Activated B cell treated with CpG ODN at 0.5 μM for 24 hours (primary cell): ENCODE measurements around the gene EEF1G. TPM values are rescaled to one million over a fixed set of nuclear protein-coding genes. Genes with fewer than 3 reads are reported as not detected.
A peak's percentile ranks its signal among the peaks of the same experiment; 100 is the strongest.

ENCODE experiments used
- ATAC-seq: fragments of 200-7000 bp; cut with Tn5 transposase; one replicate; pipeline ENCODE4 v1.10.0; 2021; ENCODE audit warnings: low read depth, mild to moderate bottlenecking, moderate library complexity
- CTCF ChIA-PET: fragments of 350-600 bp; sonication (Branson Sonifier 250); formaldehyde crosslinking; loops from one replicate; lab custom pipeline; 2021; ENCODE audit warnings: antibody characterized with exemption; lab: Charles Lee
- POLR2A ChIA-PET: fragments of 350-600 bp; sonication (Branson Sonifier 250); formaldehyde crosslinking; loops from one replicate; lab custom pipeline; 2021; ENCODE audit warnings: antibody characterized with exemption; lab: Charles Lee
- DNase-seq: peaks from one replicate; pipeline ENCODE4 v3.0.0; 2022
- H3K27ac Mint-ChIP-seq: one replicate; pipeline ENCODE4 v1.8.0; 2020; ENCODE audit warnings: mixed read lengths
- H3K27me3 Mint-ChIP-seq: one replicate; pipeline ENCODE4 v1.8.0; 2021; ENCODE audit warnings: mixed read lengths
- H3K36me3 Mint-ChIP-seq: one replicate; pipeline ENCODE4 v1.8.0; 2021; ENCODE audit warnings: low read depth, mixed read lengths
- H3K4me1 Mint-ChIP-seq: one replicate; pipeline ENCODE4 v1.8.0; 2021; ENCODE audit warnings: mixed read lengths
- H3K4me3 Mint-ChIP-seq: one replicate; pipeline ENCODE4 v1.8.0; 2020; ENCODE audit warnings: mild to moderate bottlenecking, mixed read lengths
- H3K9me3 Mint-ChIP-seq: one replicate; pipeline ENCODE4 v1.8.0; 2020; ENCODE audit warnings: mixed read lengths
- CTCF ChIP-seq: fragments of 200-600 bp; IDR thresholded peaks from one replicate; pipeline ENCODE4 v1.8.0; 2022; ENCODE audit warnings: antibody characterized with exemption, mild to moderate bottlenecking
- intact Hi-C: fragments of 100-400 bp; cut with micrococcal nuclease; formaldehyde crosslinking; loops from one replicate; pipeline ENCODE4 v1.15.1; 2024
- total RNA-seq: library from RNA; stranded (reverse); gene quantifications from 2 replicates; pipeline ENCODE4 v1.2.3, GENCODE V29; 2022

EEF1G gene
- total RNA-seq, 1 donor from 2014 or later, result 2,373 TPM

DNA sequence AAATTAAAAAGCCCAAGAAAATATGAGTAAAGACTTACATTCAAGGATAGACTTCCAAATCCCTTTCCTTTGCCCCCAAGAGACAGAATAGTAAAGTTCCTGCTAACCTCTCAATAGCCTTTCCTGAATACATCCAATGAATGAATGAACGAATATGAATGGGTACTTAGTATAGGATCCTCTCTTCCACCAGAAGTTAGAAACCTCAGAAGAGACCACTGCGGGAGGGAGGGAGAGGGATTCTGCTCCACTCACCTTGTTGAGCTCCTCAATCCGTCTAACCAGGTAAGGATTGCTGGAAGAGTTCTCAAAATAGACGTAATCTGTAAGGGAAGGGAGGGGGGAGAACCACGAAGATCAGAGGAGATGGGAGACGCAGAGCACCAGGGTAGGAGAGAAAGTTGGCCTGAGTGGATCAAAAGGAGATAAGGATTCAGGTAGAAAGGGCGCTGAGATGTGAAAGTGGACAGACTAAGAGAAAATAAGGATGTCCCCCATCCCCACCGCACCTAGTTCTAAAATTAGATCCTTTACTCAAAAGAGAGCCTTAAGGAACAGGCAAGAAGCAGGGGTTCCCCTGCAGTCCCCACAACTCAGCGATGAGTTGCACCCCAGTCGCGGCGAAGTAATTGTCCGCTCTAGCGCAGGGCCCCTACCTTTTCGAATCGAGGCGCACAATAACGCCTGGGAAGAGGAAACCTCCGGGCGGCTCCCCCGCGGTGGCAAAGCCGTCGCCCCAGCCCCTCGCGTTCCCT is 26.9 kb upstream of the EEF1G start:
- ChIA-PET CTCF (interaction anchor here (0.7 to 2.4 kb wide), 3 partner anchors 8 to 263 kb away, joined by 3 to 13 read pairs (median 3); partner anchors contain the start of gene TUT1), POLR2A (interaction anchor here (0.6 to 8.2 kb wide), 24 partner anchors 8 to 255 kb away, joined by 3 to 246 read pairs (median 10); partner anchors contain the start of genes B3GAT3, BSCL2, C11orf98 and CSKMT)
- DNase-seq, result no peak
- Mint-ChIP-seq H3K27me3 (no peaks in the 10 kb centered on the region), H3K4me3 (peak overlapping the region; percentile 92), H3K4me1 (peaks cover 45% of the 10 kb centered on the region), H3K27ac (peak overlapping the region; percentile 97), H3K9me3 (peaks cover 2% of the 10 kb centered on the region), H3K36me3 (peaks cover 72% of the 10 kb centered on the region)
- no peak for TF ChIP-seq CTCF
- intact Hi-C loops, result loop anchor here (1.0 kb wide), 1 partner anchor 280 kb away; the partner anchor contains the start of gene SLC3A2
- ATAC-seq, result no peak

- H3K27me3 Mint-ChIP-seq, result no peaks in the 10 kb centered on the region
- no peak for TF ChIP-seq CTCF
Observed at GRCh38 chr11:62599901-62600300, 26.2 kb upstream of the EEF1G start.

DNA sequence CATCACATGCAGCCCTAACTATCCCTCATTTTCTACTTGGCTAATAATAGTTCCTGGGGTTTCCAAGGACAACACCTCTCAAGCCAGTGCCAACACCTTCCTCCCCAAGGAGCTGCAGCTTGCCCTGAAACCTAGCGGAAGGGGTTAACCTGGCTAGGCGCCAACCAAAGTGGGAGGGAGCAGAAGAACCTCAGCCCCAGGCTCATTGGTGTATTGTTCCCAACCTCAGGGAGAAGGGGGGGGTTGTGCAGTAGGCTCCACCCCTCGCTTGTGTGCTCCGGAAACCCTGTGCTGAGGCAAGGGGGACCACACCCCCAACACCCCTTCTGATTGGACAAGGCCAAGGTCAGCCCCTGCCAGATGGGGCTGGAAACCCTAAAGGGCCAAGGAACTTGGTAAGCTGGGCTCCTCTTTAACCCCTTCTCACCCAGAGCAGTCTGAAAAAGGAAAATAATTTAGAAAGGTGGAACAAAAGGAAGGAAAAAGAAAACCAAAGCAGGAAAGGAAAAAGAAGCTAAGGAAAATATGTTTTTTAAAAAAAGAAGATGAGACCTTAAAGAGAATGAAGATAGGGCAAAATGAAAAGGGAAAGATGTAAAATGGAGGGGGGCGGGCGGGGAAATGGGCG is 25.5 kb upstream of the EEF1G start:
- DNase-seq, result peak; percentile 70
- peak overlapping the region; percentile 97 for H3K27ac Mint-ChIP-seq
- peaks cover 2% of the 10 kb centered on the region for H3K9me3 Mint-ChIP-seq
- ChIA-PET CTCF (interaction anchor here (0.8 kb wide), 1 partner anchor 155 kb away, joined by 3 read pairs; no protein-coding TSS in a partner anchor), POLR2A (interaction anchor here (0.7 to 8.2 kb wide), 20 partner anchors 7 to 1216 kb away, joined by 3 to 246 read pairs (median 7); partner anchors contain the start of genes B3GAT3, C11orf98, CSKMT and EEF1G)
- intact Hi-C loops, result loop anchor here (1.0 kb wide), 1 partner anchor 8 kb away; the partner anchor contains the start of gene TUT1
- peak overlapping the region; percentile 92 for H3K4me3 Mint-ChIP-seq
- H3K4me1 Mint-ChIP-seq, result peaks cover 48% of the 10 kb centered on the region
- TF ChIP-seq CTCF, result no peak
- peak; percentile 58 for ATAC-seq
- peaks cover 80% of the 10 kb centered on the region for H3K36me3 Mint-ChIP-seq
- no peaks in the 10 kb centered on the region for H3K27me3 Mint-ChIP-seq

More at GRCh38 chr11:62599901-62600300, 26.2 kb upstream of the EEF1G start:
- H3K36me3 Mint-ChIP-seq, result peaks cover 74% of the 10 kb centered on the region
- DNase-seq (no peak), ATAC-seq (no peak)
- ChIA-PET POLR2A (interaction anchor here (0.7 to 8.2 kb wide), 19 partner anchors 8 to 241 kb away, joined by 3 to 246 read pairs (median 9); partner anchors contain the start of genes B3GAT3, C11orf98, CSKMT and EEF1G), CTCF (interaction anchor here (2.4 kb wide), 1 partner anchor 8 kb away, joined by 13 read pairs; the partner anchor contains the start of gene TUT1)
- H3K4me1 Mint-ChIP-seq, result peaks cover 45% of the 10 kb centered on the region
- H3K9me3 Mint-ChIP-seq, result peaks cover 2% of the 10 kb centered on the region
- H3K27ac Mint-ChIP-seq, result peak overlapping the region; percentile 97
- intact Hi-C loops, result loop anchor here (1.0 kb wide), 1 partner anchor 9 kb away; the partner anchor contains the start of gene TUT1
- peak overlapping the region; percentile 92 for H3K4me3 Mint-ChIP-seq

- POLR2A ChIA-PET, result interaction anchor here (0.5 to 1.9 kb wide), 7 partner anchors 21 to 134 kb away, joined by 3 to 7 read pairs (median 4); partner anchors contain the start of genes B3GAT3, C11orf98, CSKMT and EEF1G
- no peak overlapping the region for H3K27ac Mint-ChIP-seq
- H3K9me3 Mint-ChIP-seq, result peaks cover 2% of the 10 kb centered on the region
- TF ChIP-seq CTCF, result no peak
- H3K4me3 Mint-ChIP-seq, result no peak overlapping the region
- H3K4me1 Mint-ChIP-seq, result peaks cover 69% of the 10 kb centered on the region
- H3K36me3 Mint-ChIP-seq, result peaks cover 86% of the 10 kb centered on the region
- DNase-seq (no peak), ATAC-seq (no peak)
- no peaks in the 10 kb centered on the region for H3K27me3 Mint-ChIP-seq
- intact Hi-C loops, result no loop called here
- CTCF ChIA-PET, result interaction anchor here (0.6 kb wide), 1 partner anchor 210 kb away, joined by 3 read pairs; the partner anchor contains the start of gene NXF1
Observed at GRCh38 chr11:62595124-62595523, 21.4 kb upstream of the EEF1G start.
